Uterus (tissue), 4 donors: ENCODE data around the gene SV2B. TPM values are rescaled to one million over a fixed set of nuclear protein-coding genes. Genes with fewer than 3 reads are reported as not detected.

Source experiments
- DNase-seq, 2 donors: peaks; one replicate each; pipeline ENCODE4 v3.0.0-alpha.2; 2019 to 2020
- H3K27ac ChIP-seq, 2 donors: fragments of 200-600 bp; sonication (generic); 1 replicate in 1 of 2; 2 replicates in 1 of 2; pipeline ENCODE4 v1.5.1; 2016 to 2018
- H3K27me3 ChIP-seq, 2 donors: fragments of 200-600 bp; sonication (generic); one replicate each; pipeline ENCODE4 v1.5.1; 2018 to 2019; ENCODE audit warnings: control low read depth in 1 of 2
- H3K36me3 ChIP-seq, 2 donors: fragments of 200-600 bp; sonication (generic); one replicate each; pipeline ENCODE4 v1.5.1; 2019; ENCODE audit warnings: control low read depth in 1 of 2
- H3K4me1 ChIP-seq, 2 donors: fragments of 200-600 bp; sonication (generic); one replicate each; pipeline ENCODE4 v1.5.1; 2018 to 2019; ENCODE audit warnings: control low read depth in 1 of 2
- H3K4me3 ChIP-seq, 2 donors: fragments of 200-600 bp; sonication (generic); 1 replicate in 1 of 2; 2 replicates in 1 of 2; pipeline ENCODE4 v1.5.1; 2018 to 2019; ENCODE audit warnings: mild to moderate bottlenecking in 1 of 2
- H3K9me3 ChIP-seq, 2 donors: fragments of 200-600 bp; sonication (generic); one replicate each; pipeline ENCODE4 v1.5.1; 2019; ENCODE audit warnings: control low read depth in 1 of 2
- POLR2A ChIP-seq, 2 donors: fragments of 450-650 bp; IDR thresholded peaks; one replicate each; pipeline ENCODE4 v1.6.1; 2016; ENCODE audit warnings: antibody characterized with exemption in 2 of 2, mild to moderate bottlenecking in 1 of 2, moderate library complexity in 1 of 2
- intact Hi-C: fragments of 100-400 bp; cut with DNase I; formaldehyde crosslinking; loops from one replicate; pipeline ENCODE4 v1.15.1; 2023; ENCODE audit warnings: low total_unique reads
- total RNA-seq, 4 donors: library from RNA; depleted of rRNA in 3 of 4; stranded (reverse); fragments of >200 nt in 3 of 4; gene quantifications; one replicate each; pipeline versions ENCODE4 v1.1.0 to v1.2.4, GENCODE V29; 2014 to 2023
- TF ChIP-seq, protein P1 (sequence below), 4 experiments: fragments of 200-600 bp in 2 of 4; fragments of 450-650 bp in 2 of 4; sonication (generic) in 2 of 4; IDR thresholded peaks; one replicate each; pipeline ENCODE4 v1.5.1; 2016 to 2019; ENCODE audit warnings: antibody characterized with exemption in 4 of 4, mild to moderate bottlenecking in 2 of 4, moderate library complexity in 1 of 4
- donor health status: DM: yes; HTN: yes; CAD: no.

SV2B gene
- total RNA-seq, 4 donors from 2014 or later: 0.26 to 1.1 (median 0.87) TPM

DNA sequence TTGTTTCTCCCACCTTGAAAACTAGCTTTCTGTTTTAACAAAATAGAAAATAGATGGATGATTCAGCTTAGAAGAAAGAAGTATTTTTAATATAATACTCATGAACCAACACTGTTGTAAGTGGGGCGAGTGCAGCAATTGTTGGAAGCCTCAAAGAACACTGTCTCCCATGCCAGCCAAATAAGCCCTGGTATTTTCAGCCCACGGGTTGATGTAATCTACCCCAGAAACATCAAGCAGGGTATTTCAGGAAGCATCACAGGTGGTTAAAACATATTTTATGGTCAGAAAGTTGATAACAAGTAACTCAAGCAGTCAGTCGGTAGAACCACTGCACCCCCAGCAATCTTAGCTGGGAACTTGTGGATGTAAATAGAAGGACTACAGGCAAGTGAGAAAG, 115.9 kb downstream of the SV2B start:
- no peak overlapping the region for H3K4me3 ChIP-seq
- no peak overlapping the region for H3K27ac ChIP-seq
- H3K4me1 ChIP-seq: no peaks in the 10 kb centered on the region
- intact Hi-C loops: no loop called here
- no peaks in the 10 kb centered on the region for H3K36me3 ChIP-seq
- no peaks in the 10 kb centered on the region for H3K9me3 ChIP-seq
- TF ChIP-seq, protein P1, sequence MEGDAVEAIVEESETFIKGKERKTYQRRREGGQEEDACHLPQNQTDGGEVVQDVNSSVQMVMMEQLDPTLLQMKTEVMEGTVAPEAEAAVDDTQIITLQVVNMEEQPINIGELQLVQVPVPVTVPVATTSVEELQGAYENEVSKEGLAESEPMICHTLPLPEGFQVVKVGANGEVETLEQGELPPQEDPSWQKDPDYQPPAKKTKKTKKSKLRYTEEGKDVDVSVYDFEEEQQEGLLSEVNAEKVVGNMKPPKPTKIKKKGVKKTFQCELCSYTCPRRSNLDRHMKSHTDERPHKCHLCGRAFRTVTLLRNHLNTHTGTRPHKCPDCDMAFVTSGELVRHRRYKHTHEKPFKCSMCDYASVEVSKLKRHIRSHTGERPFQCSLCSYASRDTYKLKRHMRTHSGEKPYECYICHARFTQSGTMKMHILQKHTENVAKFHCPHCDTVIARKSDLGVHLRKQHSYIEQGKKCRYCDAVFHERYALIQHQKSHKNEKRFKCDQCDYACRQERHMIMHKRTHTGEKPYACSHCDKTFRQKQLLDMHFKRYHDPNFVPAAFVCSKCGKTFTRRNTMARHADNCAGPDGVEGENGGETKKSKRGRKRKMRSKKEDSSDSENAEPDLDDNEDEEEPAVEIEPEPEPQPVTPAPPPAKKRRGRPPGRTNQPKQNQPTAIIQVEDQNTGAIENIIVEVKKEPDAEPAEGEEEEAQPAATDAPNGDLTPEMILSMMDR (IDR thresholded peaks at IDR 0.05): no peak
- TF ChIP-seq POLR2A (IDR thresholded peaks at IDR 0.05): no peak
- DNase-seq: no peak
- no peaks in the 10 kb centered on the region for H3K27me3 ChIP-seq

DNA sequence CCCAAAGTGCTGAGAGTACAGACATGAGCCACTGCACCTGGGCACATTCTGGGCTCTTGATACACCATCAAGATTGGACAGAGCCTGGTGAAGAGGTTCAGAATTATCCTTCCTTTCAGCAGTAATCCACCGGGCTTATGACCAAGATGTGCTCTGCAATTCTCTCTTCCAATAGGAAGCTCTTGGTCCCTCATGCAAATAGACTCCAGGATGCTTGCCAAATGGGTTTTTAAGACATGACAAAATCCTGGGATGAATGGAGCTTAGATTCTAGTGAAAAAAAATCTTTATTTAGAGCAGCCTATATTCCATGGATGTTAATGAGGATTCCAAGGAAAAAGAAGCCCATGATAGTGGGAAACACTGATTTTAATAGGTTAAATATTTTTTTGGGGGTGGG, 119.1 kb downstream of the SV2B start:
- no peak for DNase-seq
- TF ChIP-seq, protein P1 (IDR thresholded peaks at IDR 0.05): no peak
- TF ChIP-seq POLR2A (IDR thresholded peaks at IDR 0.05): no peak
- intact Hi-C loops: no loop called here
- H3K4me3 ChIP-seq: no peak overlapping the region
- no peaks in the 10 kb centered on the region for H3K4me1 ChIP-seq
- H3K9me3 ChIP-seq: no peaks in the 10 kb centered on the region
- no peaks in the 10 kb centered on the region for H3K27me3 ChIP-seq
- no peak overlapping the region for H3K27ac ChIP-seq
- no peaks in the 10 kb centered on the region for H3K36me3 ChIP-seq

DNA sequence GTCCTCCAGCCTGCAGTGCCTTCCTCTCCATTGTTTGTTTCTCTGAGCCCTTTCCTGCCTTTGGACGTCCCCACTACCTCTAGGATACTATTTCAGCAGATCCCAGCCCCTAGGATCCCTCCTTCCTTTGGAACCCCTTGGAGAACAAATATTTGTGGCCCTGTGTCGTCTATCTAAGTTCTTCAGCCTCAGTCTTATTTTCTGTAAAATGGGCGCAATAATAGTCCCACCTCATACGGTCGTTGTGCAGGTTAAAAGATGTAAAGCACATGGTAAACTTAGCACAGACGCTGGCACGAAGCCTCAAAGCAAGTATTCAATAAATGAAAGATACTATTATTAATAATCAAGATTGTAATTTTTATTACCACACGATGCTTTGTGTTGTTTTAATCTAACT, 122.0 kb downstream of the SV2B start:
- Histone ChIP-seq H3K4me3 (no peak overlapping the region), H3K36me3 (no peaks in the 10 kb centered on the region), H3K27ac (no peak overlapping the region), H3K9me3 (no peaks in the 10 kb centered on the region), H3K27me3 (no peaks in the 10 kb centered on the region), H3K4me1 (no peaks in the 10 kb centered on the region)
- intact Hi-C loops: no loop called here
- TF ChIP-seq, protein P1 (IDR thresholded peaks at IDR 0.05): no peak
- TF ChIP-seq POLR2A (IDR thresholded peaks at IDR 0.05): no peak
- no peak for DNase-seq

DNA sequence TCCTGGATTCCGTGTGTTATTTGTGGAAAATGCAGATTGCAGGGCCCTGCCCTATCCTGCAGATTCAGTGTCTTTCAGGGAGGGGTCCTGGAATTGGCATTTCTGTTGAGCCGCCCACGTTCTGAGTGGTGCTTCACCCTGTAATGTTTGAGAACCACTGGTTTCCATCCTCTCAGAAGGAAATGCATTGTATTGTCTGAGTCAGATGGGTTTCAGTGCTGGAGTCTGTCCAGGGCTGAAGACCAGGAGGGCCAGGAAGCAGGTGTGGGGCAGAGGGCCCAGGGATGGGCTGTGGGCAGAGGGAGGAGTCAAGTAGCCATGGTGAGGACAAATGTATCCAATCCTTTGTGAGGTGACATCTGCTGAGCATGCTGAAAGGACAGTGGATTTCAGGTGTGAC, 123.8 kb downstream of the SV2B start:
- no peaks in the 10 kb centered on the region for H3K9me3 ChIP-seq
- H3K4me1 ChIP-seq: no peaks in the 10 kb centered on the region
- H3K36me3 ChIP-seq: no peaks in the 10 kb centered on the region
- TF ChIP-seq, protein P1 (IDR thresholded peaks at IDR 0.05): no peak
- no peak for TF ChIP-seq POLR2A (IDR thresholded peaks at IDR 0.05)
- H3K27me3 ChIP-seq: no peaks in the 10 kb centered on the region
- intact Hi-C loops: no loop called here
- DNase-seq: no peak
- no peak overlapping the region for H3K27ac ChIP-seq
- H3K4me3 ChIP-seq: no peak overlapping the region

DNA sequence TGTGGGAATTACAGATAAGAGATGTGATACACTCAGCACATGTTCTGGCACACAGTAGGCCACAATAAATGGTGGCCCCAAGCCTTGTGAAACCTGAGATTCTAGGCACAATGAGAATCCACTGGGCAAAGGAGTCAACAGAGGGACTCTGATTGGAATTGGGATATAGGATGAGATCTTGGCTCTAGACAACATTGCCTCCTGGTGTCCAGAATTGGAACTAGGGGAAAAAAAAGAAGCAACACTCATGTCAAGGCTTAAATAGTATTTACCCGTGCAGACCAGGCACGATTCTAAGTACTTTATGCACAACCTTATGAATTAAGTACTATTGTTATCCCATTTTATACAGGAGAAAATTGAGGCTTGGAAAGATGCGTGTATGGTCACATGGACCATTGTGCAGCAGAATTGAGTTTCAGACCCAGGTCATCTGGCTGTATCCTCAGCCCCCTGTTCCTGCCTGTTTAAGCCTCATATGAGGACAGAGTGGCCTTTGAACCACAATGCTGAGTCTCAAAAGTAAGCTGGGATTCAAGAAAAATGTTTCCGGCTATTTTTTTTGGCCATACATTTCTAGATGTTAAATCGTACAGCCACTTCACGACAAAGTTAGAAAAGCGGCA, 124.8 kb downstream of the SV2B start:
- H3K4me1 ChIP-seq: no peaks in the 10 kb centered on the region
- H3K27ac ChIP-seq: no peak overlapping the region
- DNase-seq: no peak
- no peak for TF ChIP-seq POLR2A (IDR thresholded peaks at IDR 0.05)
- TF ChIP-seq, protein P1 (IDR thresholded peaks at IDR 0.05): peak in 2 of 4 experiments; percentile 16 to 40
- H3K36me3 ChIP-seq: no peaks in the 10 kb centered on the region
- H3K27me3 ChIP-seq: no peaks in the 10 kb centered on the region
- intact Hi-C loops: no loop called here
- no peak overlapping the region for H3K4me3 ChIP-seq
- no peaks in the 10 kb centered on the region for H3K9me3 ChIP-seq
